Lung (tissue), 12 donors: ENCODE results near the gene KLF16. TPM values are rescaled to one million over a fixed set of nuclear protein-coding genes. Genes with fewer than 3 reads are reported as not detected.

Source experiments
- ATAC-seq: fragments of 200-7000 bp; cut with Tn5 transposase; one replicate; pipeline ENCODE4 v1.9.1; 2020; ENCODE audit warnings: moderate number of reproducible peaks; ENCODE audit not compliant: insufficient read depth, low FRiP score
- DNase-seq, 3 donors: peaks; one replicate each; pipeline ENCODE4 v3.0.0-alpha.2; 2013 to 2017
- H3K27ac ChIP-seq, 2 donors: one replicate each; pipeline ENCODE4 v1.5.1; 2013; ENCODE audit warnings: mild to moderate bottlenecking in 2 of 2, moderate library complexity in 2 of 2, control low read depth in 1 of 2, inconsistent platforms in 1 of 2, low read depth in 1 of 2, low read length in 1 of 2
- H3K27me3 ChIP-seq, 3 donors: one replicate each; pipeline ENCODE4 v1.5.1; 2013; ENCODE audit warnings: low read length in 2 of 3; ENCODE audit not compliant: control insufficient read depth in 3 of 3, insufficient read depth in 3 of 3
- H3K36me3 ChIP-seq, 4 donors: one replicate each; pipeline ENCODE4 v1.5.1; 2013; ENCODE audit warnings: low read length in 4 of 4, mild to moderate bottlenecking in 1 of 4, moderate library complexity in 1 of 4; ENCODE audit not compliant: control insufficient read depth in 4 of 4, insufficient read depth in 4 of 4
- H3K4me1 ChIP-seq, 5 donors: one replicate each; pipeline ENCODE4 v1.5.1; 2013; ENCODE audit warnings: low read length in 5 of 5, mild to moderate bottlenecking in 2 of 5, moderate library complexity in 1 of 5; ENCODE audit not compliant: control insufficient read depth in 5 of 5, insufficient read depth in 5 of 5
- H3K4me3 ChIP-seq: one replicate; pipeline ENCODE4 v1.5.1; 2013; ENCODE audit warnings: mild to moderate bottlenecking, control low read depth, moderate library complexity
- H3K9ac ChIP-seq, 2 donors: one replicate each; pipeline ENCODE4 v1.5.1; 2013; ENCODE audit warnings: low read length in 2 of 2, control low read depth in 1 of 2; ENCODE audit not compliant: insufficient read depth in 1 of 2
- H3K9me3 ChIP-seq, 4 donors: one replicate each; pipeline ENCODE4 v1.5.1; 2013; ENCODE audit warnings: low read length in 3 of 4, mild to moderate bottlenecking in 1 of 4, moderate library complexity in 1 of 4; ENCODE audit not compliant: control insufficient read depth in 4 of 4, insufficient read depth in 3 of 4
- CTCF ChIP-seq: IDR thresholded peaks from 2 replicates; pipeline ENCODE4 v1.5.1; 2012; ENCODE audit warnings: mild to moderate bottlenecking; ENCODE audit errors: control extremely low read depth, extremely low read depth
- WGBS, 2 donors: extraction: QIAGEN DNeasy Blood & Tissue Kit; methylation state at CpG; one replicate each; pipeline ENCODE4 v1.1.7; 2013; 5-methylcytosine and 5-hydroxymethylcytosine counted together
- polyA plus RNA-seq, 2 donors: library from polyadenylated mRNA; stranded (reverse); fragments of 200-250 nt; gene quantifications; one replicate each; pipeline ENCODE4 v1.2.1, GENCODE V29; 2013
- total RNA-seq, 2 donors: library from RNA; depleted of rRNA in 1 of 2; stranded (reverse); fragments of >200 nt in 1 of 2; gene quantifications; one replicate each; pipeline ENCODE4 v1.2.1, GENCODE V29; 2014 to 2021
- donor health status: control.
- donor health status: control.
- donor health status: Bipolar disorder and iron deficiency.
- donor health status: healthy.
- donor health status: DM: yes; HTN: yes; CAD: no.

Gene KLF16
- total and polyA plus RNA-seq, 4 donors, result 3.3 to 25.6 (median 15.8) TPM

DNA sequence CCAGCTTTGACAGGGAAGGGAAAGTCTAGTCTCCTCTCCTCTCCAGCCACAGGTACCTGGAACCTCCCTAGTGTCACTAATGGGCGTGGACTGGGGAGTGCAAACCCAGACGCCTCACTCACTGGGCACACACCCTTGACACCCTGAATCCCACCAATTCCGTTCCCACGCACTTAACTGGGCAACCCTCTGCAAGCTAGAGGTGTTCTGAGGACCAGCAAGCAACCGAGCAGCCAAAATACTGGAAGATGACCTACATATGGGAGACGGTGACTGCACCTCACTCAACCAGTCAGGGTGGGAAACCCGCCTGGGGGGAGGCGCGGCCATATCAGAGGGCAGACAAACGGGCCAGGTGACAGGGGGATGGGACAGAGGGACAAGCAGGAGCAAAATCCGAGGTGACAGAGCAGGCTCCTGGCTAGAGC is 20.9 kb upstream of the KLF16 start:
- Histone ChIP-seq H3K4me1 (peaks cover 0 to 32% (median 9%) of the 10 kb centered on the region in 5 donors), H3K27ac (peak overlapping the region; percentile 91 to 96), H3K27me3 (no peaks in the 10 kb centered on the region), H3K9ac (peak overlapping the region; percentile 25 to 53), H3K4me3 (peak overlapping the region; percentile 96), H3K9me3 (no peaks in the 10 kb centered on the region), H3K36me3 (peaks cover 0 to 10% (median 0%) of the 10 kb centered on the region in 4 donors)
- no peak for TF ChIP-seq CTCF
- ATAC-seq (no peak), DNase-seq (no peak)
- 4 to 10% methylated on average over 11 of the region's 11 CpGs for WGBS, 2 donors

GRCh38 chr19:1883784-1884183 is 20.4 kb upstream of the KLF16 start:
- no peak for DNase-seq
- Histone ChIP-seq H3K4me1 (peaks cover 0 to 32% (median 9%) of the 10 kb centered on the region in 5 donors), H3K27ac (peak overlapping the region; percentile 51 to 96), H3K9ac (peak overlapping the region in 1 of 2 donors; percentile 53), H3K27me3 (no peaks in the 10 kb centered on the region), H3K9me3 (no peaks in the 10 kb centered on the region), H3K36me3 (peaks cover 0 to 12% (median 0%) of the 10 kb centered on the region in 4 donors), H3K4me3 (peak overlapping the region; percentile 96)
- TF ChIP-seq CTCF, result no peak
- WGBS, 2 donors, result 20 to 40% methylated on average over 8 of the region's 8 CpGs
- ATAC-seq, result no peak

DNA sequence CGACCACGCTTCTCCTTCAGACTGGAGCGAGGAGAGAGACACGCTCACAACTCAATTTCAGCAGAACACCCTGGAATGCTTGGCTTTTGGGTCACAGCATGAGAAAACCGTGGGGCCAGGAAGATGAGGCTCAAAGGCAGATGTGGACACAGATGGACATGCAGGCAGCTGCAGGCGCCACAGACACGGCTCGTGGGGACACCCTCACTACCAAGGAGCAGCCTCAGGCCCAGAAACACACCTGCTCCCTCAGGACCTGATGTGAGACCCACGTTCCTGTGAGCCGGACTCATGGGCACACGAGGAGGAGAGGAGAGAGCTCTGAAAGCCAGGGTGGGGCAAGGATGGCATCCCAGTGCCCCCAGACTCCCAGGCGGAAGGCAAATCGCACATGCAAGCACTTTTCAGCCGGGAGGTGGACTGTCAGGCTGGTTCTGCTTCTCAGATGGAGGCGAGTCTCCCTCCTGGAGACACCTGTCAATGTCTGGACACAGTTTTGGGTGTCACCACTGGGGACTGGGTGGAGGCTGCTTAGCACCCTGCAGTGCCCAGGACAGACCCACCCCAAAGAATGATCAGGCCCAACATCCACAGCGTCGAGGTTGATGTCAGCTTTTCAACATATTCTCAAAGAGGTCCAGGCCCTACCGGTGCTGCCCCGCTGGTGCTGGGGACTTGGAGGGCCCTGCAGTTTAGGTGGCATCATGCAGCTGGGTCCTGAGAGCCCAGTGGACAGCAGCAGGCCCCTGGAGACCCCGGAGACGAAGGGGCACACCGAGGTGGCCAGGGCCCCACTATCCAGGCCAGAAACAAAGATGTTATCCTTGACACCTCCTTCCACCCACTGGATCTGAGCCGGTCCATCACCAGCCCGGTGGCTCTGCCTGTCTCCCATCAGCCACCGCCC is 19.7 kb upstream of the KLF16 start:
- no peak for ATAC-seq
- Histone ChIP-seq H3K27me3 (no peaks in the 10 kb centered on the region), H3K9ac (peak overlapping the region in 1 of 2 donors; percentile 34), H3K4me3 (no peak overlapping the region), H3K27ac (peak overlapping the region; percentile 51 to 71), H3K9me3 (no peaks in the 10 kb centered on the region), H3K4me1 (peaks cover 0 to 32% (median 9%) of the 10 kb centered on the region in 5 donors), H3K36me3 (peaks cover 0 to 12% (median 0%) of the 10 kb centered on the region in 4 donors)
- no peak for TF ChIP-seq CTCF
- DNase-seq, result no peak
- WGBS, 2 donors, result 64 to 75% methylated on average over 25 of the region's 25 CpGs
